Muscle of leg (tissue), 11 donors: Measurements from ENCODE around the gene MYO7B. TPM values are rescaled to one million over a fixed set of nuclear protein-coding genes. Genes with fewer than 3 reads are reported as not detected.
A peak's percentile ranks its signal among the peaks of the same experiment; 100 is the strongest.

ENCODE experiments used
- DNase-seq: peaks from one replicate; pipeline ENCODE4 v3.0.0; 2013
- H3K27ac ChIP-seq: one replicate; pipeline ENCODE4 v1.5.1; 2013; ENCODE audit warnings: mild to moderate bottlenecking, low read length, control low read depth
- H3K27me3 ChIP-seq: one replicate; pipeline ENCODE4 v1.6.1; 2013; ENCODE audit warnings: low read length; ENCODE audit not compliant: control insufficient read depth, insufficient read depth
- H3K36me3 ChIP-seq: one replicate; pipeline ENCODE4 v1.6.1; 2013; ENCODE audit warnings: low read length; ENCODE audit not compliant: control insufficient read depth, insufficient read depth
- H3K4me1 ChIP-seq: one replicate; pipeline ENCODE4 v1.6.1; 2013; ENCODE audit warnings: low read length; ENCODE audit not compliant: control insufficient read depth, insufficient read depth
- H3K4me3 ChIP-seq: one replicate; pipeline ENCODE4 v1.5.1; 2013; ENCODE audit warnings: low read length, control low read depth
- H3K9me3 ChIP-seq: replicated peaks from 2 replicates; pipeline ENCODE4 v1.6.1; 2013; ENCODE audit warnings: low read depth, low read length; ENCODE audit not compliant: control insufficient read depth
- WGBS: methylation state at CpG from one replicate; pipeline ENCODE4 v1.1.5; 2013; ENCODE audit warnings: missing lambda C conversion rate; ENCODE audit not compliant: insufficient coverage; 5-methylcytosine and 5-hydroxymethylcytosine counted together
- polyA plus RNA-seq, 8 donors: library from polyadenylated mRNA; unstranded; fragments of 120-200 nt; gene quantifications; one replicate each; pipeline versions ENCODE4 v1.2.1 to v1.2.3, GENCODE V29; 2013; ENCODE audit warnings: inconsistent platforms in 1 of 8, low replicate concordance in 1 of 8; ENCODE audit not compliant: insufficient read length in 8 of 8, insufficient read depth in 1 of 8
- total RNA-seq: library from RNA; stranded (reverse); fragments of 120-200 nt; gene quantifications from one replicate; pipeline ENCODE4 v1.2.4, GENCODE V29; 2013

The MYO7B gene
- total and polyA plus RNA-seq, 9 donors, result 0.31 to 15.1 (median 0.76) TPM

DNA sequence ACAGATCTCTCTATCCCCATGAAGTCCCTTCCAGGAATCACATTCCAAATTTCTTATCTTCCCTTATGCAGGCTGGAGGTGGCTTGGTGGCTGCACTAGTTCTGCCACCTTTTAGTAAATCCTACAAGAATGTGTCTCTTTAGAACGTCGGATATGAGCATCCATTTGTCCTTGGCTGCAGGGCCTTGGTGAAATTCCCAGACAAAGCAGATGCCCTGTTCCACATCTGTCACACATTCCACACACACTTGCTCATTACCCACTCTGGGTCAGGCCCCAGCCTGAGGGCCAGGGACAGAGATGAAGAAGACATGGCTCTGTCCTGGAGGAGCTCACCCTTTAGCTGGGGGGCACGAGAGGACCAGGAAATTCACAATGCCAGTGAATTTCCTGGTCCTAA is 79.2 kb downstream of the MYO7B start:
- DNase-seq, result peak; percentile 35

DNA sequence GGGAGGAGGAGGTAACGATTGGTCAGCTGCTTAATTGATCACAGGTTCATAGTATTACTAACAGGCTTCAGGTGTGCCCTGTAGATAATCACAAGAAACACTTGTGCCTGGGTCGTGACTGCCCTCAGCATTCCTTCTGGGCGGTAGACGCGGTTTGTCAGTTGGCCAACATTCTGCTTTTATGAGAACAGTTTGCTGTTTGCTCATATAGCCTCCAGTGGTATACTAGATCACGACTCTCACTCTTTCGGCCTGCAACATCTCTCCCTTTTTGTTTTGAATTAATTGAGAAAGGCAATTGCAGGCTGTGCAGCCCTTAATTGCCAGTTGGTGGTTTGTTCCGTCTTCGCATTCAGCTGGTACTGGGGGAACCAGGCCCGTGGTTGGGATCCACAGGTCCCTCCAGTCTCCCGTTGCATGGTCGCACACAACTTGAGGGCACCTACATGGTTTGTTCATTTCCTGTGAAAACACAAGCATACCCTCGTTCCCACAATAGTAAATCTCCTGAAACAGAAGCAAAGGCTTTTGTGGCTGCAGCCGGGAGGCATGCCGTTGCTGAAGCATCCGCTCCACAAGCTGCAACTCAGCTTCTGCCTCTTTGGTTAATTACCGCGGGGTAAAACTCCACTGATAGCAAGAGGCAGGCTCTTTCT is 80.2 kb downstream of the MYO7B start:
- no peak for DNase-seq
- Histone ChIP-seq H3K9me3 (peaks cover 24% of the 10 kb centered on the region), H3K36me3 (no peaks in the 10 kb centered on the region)

More for the DNA sequence above, 79.2 kb downstream of the MYO7B start:
- Histone ChIP-seq H3K9me3 (peaks cover 26% of the 10 kb centered on the region), H3K27me3 (peaks cover 3% of the 10 kb centered on the region), H3K4me1 (peaks cover 8% of the 10 kb centered on the region), H3K27ac (no peak overlapping the region), H3K4me3 (no peak overlapping the region), H3K36me3 (no peaks in the 10 kb centered on the region)
- WGBS, result 67% methylated on average over 3 of the region's 3 CpGs

DNA sequence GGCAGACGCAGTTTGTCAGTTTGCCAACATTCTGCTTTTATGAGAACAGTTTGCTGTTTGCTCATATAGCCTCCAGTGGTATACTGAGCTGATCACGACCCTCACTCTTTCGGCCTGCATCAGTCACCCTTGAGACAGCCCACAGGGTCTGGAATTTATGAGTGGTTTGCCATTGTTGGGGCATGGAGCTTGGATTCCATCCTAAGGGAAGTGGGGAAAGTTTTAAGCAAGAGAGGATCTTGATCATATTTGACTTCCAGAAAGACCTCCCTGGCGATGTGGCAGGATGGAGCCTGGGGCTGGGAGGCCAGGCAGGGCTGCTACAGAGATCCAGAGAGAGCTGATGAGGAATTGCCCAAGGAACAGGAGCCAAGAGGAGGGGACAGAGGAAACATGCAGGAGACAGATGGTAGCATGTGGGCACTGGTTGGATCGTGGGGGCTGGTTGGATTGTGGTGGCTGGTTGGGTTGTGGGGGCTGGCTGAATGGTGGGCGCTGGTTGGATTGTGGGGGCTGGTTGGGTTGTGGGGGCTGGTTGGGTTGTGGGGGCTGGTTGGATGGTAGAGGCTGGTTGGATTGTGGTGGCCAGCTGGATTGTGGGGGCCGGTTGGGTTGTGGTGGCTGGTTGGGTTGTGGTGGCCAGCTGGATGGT is 83.2 kb downstream of the MYO7B start:
- Histone ChIP-seq H3K9me3 (no peaks in the 10 kb centered on the region), H3K27me3 (peaks cover 3% of the 10 kb centered on the region), H3K27ac (no peak overlapping the region), H3K4me1 (peaks cover 8% of the 10 kb centered on the region), H3K36me3 (no peaks in the 10 kb centered on the region), H3K4me3 (no peak overlapping the region)
- DNase-seq, result no peak
- 70% methylated on average over 2 of the region's 7 CpGs for WGBS

More for the DNA sequence above, 80.2 kb downstream of the MYO7B start:
- peaks cover 8% of the 10 kb centered on the region for H3K4me1 ChIP-seq
- no peak overlapping the region for H3K4me3 ChIP-seq
- no peak overlapping the region for H3K27ac ChIP-seq
- 63% methylated on average over 15 of the region's 18 CpGs for WGBS
- H3K27me3 ChIP-seq, result peaks cover 3% of the 10 kb centered on the region

DNA sequence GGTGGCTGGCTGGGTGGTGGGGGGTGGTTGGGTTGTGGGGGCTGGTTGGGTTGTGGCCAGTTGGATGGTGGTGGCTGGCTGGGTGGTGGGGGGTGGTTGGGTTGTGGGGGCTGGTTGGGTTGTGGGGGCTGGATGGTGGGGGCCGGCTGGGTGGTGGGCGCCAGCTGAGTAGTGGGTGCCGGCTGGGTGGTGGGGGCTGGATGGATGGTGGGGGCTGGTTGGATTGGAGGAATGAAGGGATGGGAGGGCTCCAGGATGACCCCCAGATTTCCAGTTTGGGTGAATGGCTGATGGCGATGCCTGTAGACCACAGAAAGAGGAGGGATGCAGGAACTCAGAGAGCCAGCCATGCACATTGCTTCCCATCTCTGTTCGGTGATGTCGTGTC is 83.7 kb downstream of the MYO7B start:
- no peaks in the 10 kb centered on the region for H3K36me3 ChIP-seq
- no peaks in the 10 kb centered on the region for H3K9me3 ChIP-seq
- H3K4me1 ChIP-seq, result peaks cover 8% of the 10 kb centered on the region
- no peak overlapping the region for H3K27ac ChIP-seq
- H3K4me3 ChIP-seq, result no peak overlapping the region
- H3K27me3 ChIP-seq, result peaks cover 3% of the 10 kb centered on the region
- WGBS, result 95% methylated on average over 5 of the region's 6 CpGs
- DNase-seq, result no peak

DNA sequence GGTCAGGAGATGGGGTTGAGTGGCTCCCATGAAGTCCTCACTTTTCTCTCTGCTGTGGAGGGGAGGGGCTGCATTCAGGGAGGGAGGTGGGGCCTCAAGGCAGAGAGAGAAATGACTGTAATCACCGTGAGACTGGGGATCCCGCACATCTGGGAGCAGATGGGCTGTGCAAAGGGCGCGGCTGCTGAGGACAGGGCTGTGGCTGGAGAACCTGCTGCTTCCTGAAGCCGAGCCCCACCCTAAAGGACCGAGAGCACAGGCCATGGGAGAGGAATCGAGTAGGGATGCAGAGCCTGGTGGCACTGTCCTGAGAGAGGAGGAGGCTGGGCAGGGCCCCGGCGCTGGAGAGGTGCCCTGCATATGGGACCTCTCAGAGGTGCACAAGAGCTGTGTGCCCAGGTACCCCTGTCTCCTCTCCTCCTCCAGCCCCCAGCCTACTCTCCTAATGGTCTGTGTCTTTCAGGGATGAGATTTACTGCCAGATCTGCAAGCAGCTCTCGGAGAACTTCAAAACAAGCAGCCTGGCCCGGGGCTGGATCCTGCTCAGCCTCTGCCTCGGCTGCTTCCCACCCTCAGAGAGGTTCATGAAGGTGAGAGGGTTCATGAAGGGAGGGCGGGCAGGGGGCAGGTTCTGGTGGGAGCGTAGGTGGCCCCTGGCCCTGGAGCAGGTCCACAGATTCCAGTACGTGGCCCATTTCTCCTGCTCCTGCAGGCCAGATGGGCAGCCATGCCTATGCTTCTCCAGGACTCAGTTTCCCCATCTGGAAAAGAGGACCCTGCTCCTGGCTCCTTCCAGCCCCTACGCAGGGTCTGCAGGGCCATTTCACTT is 84.6 kb downstream of the MYO7B start:
- Histone ChIP-seq H3K9me3 (no peaks in the 10 kb centered on the region), H3K27me3 (peaks cover 3% of the 10 kb centered on the region), H3K4me1 (no peaks in the 10 kb centered on the region), H3K36me3 (no peaks in the 10 kb centered on the region), H3K27ac (no peak overlapping the region), H3K4me3 (no peak overlapping the region)
- 61% methylated on average over 10 of the region's 16 CpGs for WGBS
- no peak for DNase-seq

DNA sequence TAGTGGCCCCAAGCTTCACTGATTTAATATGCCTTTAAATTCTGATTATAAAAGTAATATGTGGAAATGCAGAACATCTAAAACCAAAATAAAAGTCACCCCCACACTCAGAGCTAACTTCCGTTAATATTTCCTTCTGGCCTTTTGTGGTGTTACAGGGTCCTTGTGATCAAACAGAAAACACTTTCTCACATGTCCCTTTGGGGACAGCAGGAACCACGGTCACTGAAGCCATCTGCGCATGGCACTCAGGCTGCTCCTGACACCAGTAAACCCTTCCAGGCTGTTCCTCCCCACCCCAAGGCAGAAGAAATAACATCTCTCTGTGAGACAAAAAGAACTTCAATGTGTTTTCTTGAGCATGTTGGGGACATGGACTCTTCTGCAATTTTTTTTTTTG is 85.4 kb downstream of the MYO7B start:
- DNase-seq, result no peak
- Histone ChIP-seq H3K27me3 (peaks cover 6% of the 10 kb centered on the region), H3K4me1 (no peaks in the 10 kb centered on the region), H3K4me3 (no peak overlapping the region), H3K9me3 (no peaks in the 10 kb centered on the region), H3K27ac (no peak overlapping the region), H3K36me3 (no peaks in the 10 kb centered on the region)
- WGBS, result no CpG with 5 or more reads among the region's 3 CpGs

DNA sequence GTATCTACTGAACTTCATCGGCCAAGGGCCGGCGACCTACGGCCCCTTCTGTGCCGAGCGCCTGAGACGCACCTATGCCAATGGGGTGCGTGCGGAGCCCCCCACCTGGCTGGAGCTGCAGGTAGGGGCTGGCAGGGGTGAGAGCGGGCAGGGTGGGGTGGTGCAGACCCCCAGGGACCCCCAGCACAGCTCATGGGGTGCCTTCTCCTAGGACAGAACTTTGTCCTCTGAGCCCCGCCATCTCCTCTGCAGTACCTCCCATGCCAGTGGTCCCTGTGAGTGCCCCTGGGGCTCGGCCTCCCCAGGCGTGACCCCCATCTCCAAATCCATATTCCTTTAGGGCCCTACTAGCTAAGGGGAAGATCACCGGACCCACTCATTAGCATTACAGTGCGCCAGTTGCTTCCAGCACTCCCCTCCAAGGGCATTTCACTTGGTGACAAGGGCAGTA is 86.5 kb downstream of the MYO7B start:
- DNase-seq, result no peak
- Histone ChIP-seq H3K9me3 (no peaks in the 10 kb centered on the region), H3K4me1 (no peaks in the 10 kb centered on the region)

DNA sequence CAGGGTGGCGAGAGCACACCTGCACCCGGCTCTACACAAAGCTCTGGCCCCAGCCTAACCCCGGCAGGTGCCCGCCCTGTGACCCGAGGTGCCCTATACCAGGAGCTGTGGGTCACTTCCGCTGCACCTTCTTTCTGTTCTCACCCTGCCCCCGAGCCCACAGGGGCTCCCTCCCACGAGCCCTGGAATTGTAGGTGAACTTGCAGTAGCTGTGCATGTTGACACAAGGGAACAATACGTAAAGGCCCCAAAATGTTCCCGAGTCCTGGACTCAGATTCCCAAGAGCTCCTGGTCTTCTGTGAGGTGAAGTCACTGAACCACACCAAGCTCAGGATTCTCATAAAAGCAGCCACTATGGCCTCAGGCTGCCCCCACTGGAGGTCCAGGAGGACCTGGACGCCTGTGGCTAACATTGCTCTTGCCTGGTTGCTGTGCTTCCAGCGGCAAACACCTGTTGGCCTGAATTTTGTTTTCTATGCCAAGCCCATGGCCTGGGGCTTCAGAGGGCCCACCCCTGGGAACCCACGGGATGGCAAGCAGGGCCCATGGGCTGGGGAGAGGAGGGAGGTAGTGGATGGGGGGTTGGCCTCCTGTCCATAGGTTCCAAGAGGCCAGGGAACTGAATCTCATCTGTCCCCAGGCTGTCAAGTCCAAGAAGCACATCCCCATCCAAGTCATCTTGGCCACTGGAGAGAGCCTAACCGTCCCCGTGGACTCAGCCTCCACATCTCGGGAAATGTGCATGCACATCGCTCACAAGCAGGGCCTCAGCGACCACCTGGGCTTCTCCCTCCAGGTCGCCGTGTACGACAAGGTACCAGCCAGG is 87.3 kb downstream of the MYO7B start:
- Histone ChIP-seq H3K27me3 (peaks cover 8% of the 10 kb centered on the region), H3K9me3 (no peaks in the 10 kb centered on the region), H3K4me1 (no peaks in the 10 kb centered on the region), H3K4me3 (no peak overlapping the region), H3K36me3 (no peaks in the 10 kb centered on the region), H3K27ac (no peak overlapping the region)
- DNase-seq, result no peak
- 89% methylated on average over 16 of the region's 21 CpGs for WGBS

More for the DNA sequence above, 86.5 kb downstream of the MYO7B start:
- Histone ChIP-seq H3K4me3 (no peak overlapping the region), H3K27ac (no peak overlapping the region), H3K36me3 (no peaks in the 10 kb centered on the region), H3K27me3 (peaks cover 5% of the 10 kb centered on the region)
- WGBS, result 86% methylated on average over 6 of the region's 15 CpGs

DNA sequence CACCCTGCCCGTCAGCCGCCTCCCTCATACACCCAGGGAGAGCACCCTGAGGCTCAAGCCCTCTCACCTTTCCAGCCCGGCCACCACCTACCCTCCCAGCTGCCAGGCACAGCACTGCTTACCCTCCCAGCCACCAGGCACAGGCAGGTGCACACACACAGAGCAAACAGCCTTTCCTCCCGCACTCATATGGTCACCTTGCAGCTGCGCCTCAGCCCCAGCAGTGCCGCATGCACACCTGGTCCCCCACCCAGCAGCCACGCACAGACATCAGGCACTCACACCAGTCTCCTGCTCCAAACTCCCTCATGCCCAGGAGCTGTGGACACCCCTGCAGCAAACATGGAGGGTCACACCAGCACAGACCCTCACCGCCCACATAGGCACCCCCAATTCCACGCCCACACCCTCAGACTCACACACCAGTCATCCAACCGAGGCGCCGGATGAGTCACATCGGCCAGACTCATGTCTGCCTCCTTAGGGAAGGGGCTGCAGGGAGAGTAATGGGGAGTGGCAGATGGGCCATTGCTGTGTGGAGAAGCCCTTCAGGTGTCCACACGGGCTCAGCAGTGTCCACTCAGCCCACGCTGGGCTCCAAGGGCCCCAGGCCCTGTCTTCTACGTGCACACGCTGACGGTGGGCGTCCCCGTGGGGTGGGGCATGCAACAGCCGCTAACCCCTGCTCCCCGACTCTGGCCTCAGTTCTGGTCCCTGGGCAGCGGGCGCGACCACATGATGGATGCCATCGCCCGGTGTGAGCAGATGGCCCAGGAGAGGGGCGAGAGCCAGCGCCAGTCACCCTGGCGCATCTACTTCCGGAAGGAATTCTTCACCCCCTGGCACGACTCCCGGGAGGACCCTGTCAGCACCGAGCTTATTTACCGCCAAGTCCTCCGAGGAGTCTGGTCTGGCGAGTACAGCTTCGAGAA is 88.2 kb downstream of the MYO7B start:
- WGBS, result 83% methylated on average over 35 of the region's 38 CpGs

More for the DNA sequence above, 88.2 kb downstream of the MYO7B start:
- no peaks in the 10 kb centered on the region for H3K9me3 ChIP-seq
- no peak for DNase-seq
- H3K4me1 ChIP-seq, result no peaks in the 10 kb centered on the region
- no peaks in the 10 kb centered on the region for H3K36me3 ChIP-seq
- H3K4me3 ChIP-seq, result no peak overlapping the region
- peaks cover 8% of the 10 kb centered on the region for H3K27me3 ChIP-seq
- no peak overlapping the region for H3K27ac ChIP-seq
